NCI-H446 (cell line): ENCODE measurements around the gene MAGEB1.

ENCODE experiments used
- DNase-seq, 2 experiments: peaks; one replicate each; lab custom pipeline; 2025; lab: John Stamatoyannopoulos, UW

The MAGEB1 gene

GRCh38 chrX:30246769-30247489 is at the start of gene MAGEB1:
Gene MAGEB1, plus strand, starts transcription at chrX:30247146. Its CDS starts 3,348 bp downstream, at chrX:30250494.
- DNase-seq = no peak

DNA sequence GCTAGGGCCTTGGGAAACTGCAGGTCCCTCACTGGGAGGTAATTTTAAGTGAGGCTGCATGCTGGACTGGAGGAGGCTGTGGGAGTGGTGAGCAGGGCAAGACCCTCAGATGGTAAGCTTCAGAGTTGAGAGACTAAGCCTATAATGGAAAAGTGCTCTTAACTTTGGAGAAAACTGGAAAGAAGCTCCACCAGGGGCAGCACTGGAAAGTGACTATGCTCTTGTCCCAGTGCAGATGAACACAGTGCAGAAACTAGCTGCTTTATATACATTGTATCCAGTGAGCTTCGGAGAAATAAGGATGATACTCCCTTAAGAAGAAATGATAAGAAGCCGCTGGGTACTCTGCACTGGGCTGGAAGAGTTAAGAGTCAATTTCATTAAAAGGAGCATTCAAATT is 34.8 kb upstream of the MAGEB1 start:
- no peak for DNase-seq

- DNase-seq = no peak
Measured at GRCh38 chrX:30215357-30215843, 31.5 kb upstream of the MAGEB1 start, which contains the start of gene MAGEB2. Gene MAGEB2, plus strand, starts transcription at chrX:30215563. Its CDS starts 3,018 bp downstream, at chrX:30218581.

GRCh38 chrX:30217465-30217864 is 29.5 kb upstream of the MAGEB1 start:
- no peak for DNase-seq

DNA sequence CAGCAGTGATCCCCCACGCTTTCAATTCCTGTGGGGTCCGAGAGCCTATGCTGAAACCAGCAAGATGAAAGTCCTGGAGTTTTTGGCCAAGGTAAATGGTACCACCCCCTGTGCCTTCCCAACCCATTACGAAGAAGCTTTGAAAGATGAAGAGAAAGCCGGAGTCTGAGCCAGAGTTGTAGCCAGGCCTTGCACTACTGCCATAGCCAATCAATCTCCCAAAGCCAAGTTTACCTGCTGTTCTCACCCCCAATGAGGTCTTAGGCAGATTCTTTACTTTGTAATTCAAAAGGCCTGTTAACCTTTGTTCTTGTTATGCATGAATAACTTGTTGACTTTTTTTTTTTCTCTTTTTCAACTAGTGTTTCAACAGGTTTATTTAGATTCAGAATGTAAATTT is 27.6 kb upstream of the MAGEB1 start:
- no peak for DNase-seq

- DNase-seq = no peak
Measured at GRCh38 chrX:30220661-30221060, 26.3 kb upstream of the MAGEB1 start.

GRCh38 chrX:30224536-30224935 is 22.4 kb upstream of the MAGEB1 start:
- DNase-seq = no peak

DNA sequence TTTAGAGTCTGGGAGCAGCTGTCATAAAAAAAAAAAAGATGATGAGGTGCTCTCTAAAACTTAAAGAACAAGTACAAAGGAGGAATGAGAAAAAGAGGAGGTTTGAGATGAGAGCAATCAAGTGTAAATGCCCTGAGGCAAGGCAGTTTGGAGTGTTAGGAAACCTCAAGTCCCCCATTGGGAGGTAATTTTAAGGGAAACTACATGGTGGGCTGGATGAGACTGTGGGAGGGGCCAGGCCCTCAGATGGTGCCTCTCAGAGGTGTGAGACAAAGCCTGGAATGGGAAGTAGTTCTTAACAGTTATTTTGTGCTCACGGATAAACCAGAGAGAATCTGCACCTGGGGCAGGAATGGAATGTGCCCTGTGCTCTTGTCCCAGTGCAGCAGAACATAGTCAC is 18.4 kb upstream of the MAGEB1 start:
- DNase-seq = no peak

- DNase-seq = no peak
Measured at GRCh38 chrX:30230395-30230794, 16.6 kb upstream of the MAGEB1 start, which contains the start of gene MAGEB3. Gene MAGEB3, plus strand, starts transcription at chrX:30230657. Its CDS starts 5,268 bp downstream, at chrX:30235925.

- no peak for DNase-seq
Measured at GRCh38 chrX:30241724-30242415, 5.1 kb upstream of the MAGEB1 start, which contains the start of gene MAGEB4. Gene MAGEB4, plus strand, starts transcription at chrX:30242000. Its CDS starts 136 bp downstream, at chrX:30242136.

DNA sequence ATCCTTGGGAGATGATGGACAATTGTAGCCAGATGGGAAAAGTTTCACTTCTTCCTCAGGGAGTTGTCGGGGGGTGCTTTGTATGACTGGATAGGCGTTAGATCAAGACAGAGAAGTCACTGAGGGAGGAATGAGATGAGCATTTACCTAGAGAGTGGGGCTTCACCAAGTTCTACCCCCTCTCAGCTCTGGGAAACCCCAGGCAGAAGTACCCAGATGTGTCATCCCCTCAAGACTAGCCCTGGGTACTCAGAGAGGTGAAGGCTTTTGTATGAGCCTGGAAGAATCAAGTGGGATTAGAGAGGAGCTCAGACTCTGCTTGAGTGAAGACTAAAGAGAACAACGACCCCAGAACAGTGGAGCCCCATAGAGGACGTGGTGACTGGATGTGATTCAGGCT is 1.9 kb downstream of the MAGEB1 start:
- no peak for DNase-seq

GRCh38 chrX:30253257-30253656 is 6.3 kb downstream of the MAGEB1 start:
- no peak for DNase-seq

GRCh38 chrX:30259927-30260326 is 13.0 kb downstream of the MAGEB1 start:
- no peak for DNase-seq

DNA sequence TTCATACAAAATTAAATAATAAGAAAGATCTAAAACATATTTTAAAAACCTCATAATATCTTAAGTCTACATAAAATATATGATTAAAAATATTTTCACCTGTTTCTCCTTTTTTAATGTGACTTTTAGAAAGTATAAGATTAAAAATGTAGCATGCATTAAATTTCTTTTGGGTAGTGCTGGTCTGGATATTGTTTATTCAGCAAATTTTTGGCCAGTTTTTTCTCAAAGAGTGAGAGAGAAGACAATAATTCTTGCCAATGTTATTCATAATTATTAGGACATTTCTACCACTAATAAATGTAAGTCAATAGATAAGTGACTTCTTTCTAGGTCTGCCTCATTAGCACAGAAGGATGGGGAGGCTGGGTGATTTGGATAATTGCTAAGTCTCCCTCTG is 14.1 kb downstream of the MAGEB1 start:
- DNase-seq = no peak

GRCh38 chrX:30262763-30263162 is 15.8 kb downstream of the MAGEB1 start:
- no peak for DNase-seq

- no peak for DNase-seq
Measured at GRCh38 chrX:30270639-30271038, 23.7 kb downstream of the MAGEB1 start.

DNA sequence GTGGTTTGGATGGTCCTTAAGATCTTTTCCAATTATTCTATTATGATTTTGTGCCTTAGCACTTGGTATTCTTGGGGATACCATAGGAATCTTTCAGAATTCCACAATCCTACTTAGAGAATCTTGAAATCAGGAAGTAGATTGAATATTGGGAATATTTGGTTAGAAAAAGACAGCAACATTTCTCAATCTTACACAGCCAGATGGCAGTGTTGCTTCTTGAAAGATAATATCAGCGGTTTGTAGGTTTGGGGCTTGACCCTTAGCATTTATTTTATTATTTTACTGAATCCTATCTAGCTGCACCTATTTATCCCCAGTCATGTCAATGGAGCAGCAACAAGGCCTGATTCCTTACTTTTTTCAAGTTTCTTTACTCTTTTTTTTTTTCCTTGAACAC is 28.6 kb downstream of the MAGEB1 start:
- no peak for DNase-seq

DNA sequence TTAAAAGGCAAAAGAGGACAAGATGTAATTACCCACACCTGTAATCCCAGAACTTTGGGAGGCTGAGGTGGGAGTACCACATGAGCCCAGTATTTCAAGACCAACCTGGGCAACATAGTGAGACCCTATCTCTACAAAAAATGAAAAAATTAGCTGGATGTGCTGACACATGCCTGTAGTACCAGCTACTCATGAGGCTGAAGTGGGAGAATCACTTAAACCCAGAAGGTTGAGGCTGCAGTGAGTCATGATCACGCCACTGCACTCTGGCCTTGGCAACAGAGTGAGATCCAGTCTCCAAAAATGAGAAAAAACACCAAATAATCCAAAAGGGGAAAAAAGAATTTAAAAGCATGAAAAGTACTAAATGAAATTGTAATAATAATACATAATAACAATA is 31.4 kb downstream of the MAGEB1 start:
- DNase-seq = no peak

DNA sequence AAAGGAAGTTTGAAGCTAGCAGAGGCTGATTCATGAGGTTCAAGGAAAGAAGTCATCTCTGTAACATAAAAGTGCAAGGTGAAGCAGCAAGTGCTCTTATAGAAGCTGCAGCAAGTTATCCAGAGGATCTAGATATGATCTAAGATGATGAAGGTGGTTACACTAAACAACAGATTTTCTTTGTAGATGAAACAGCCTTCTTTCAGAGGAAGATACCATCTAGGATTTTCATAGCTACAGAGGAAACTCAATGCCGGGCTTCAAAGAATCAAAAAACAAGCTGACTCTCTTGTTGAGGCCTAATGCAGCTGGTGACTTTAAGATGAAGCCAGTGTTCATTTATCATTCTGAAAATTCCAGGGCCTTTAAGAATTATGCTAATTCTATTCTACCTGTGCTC is 33.5 kb downstream of the MAGEB1 start:
- DNase-seq = no peak

DNA sequence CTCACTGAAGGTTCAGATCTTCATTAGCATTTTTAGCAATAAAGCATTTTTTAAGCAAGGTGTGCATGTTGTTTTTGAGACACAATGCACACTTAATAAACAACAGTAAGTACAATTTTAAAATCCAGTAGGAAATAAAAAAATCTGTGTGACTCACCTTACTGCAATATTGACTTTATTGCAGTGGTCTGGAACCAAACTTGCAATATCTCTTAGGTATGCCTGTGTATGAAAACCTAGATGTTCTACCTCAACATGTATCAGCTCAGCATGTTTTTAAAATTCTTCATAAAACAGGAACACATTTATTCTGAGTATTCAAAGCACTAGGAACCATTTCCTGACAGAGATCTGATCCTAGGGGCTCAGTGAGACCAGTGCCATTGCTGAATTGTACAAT is 35.6 kb downstream of the MAGEB1 start:
- no peak for DNase-seq

GRCh38 chrX:30283456-30284200 is 36.7 kb downstream of the MAGEB1 start:
- DNase-seq = no peak
